GM12872 (cell line): ENCODE data around the gene ZBTB25.

Source experiments
- CTCF ChIP-seq: IDR thresholded peaks from 3 replicates; pipeline ENCODE4 v1.5.1; 2011; ENCODE audit warnings: low read depth, mild to moderate bottlenecking, low read length, moderate library complexity; ENCODE audit not compliant: insufficient read depth

The ZBTB25 gene

GRCh38 chr14:64491637-64492036, 12.0 kb downstream of the ZBTB25 start:
- TF ChIP-seq CTCF, result no peak

- TF ChIP-seq CTCF, result no peak
Observed at GRCh38 chr14:64488590-64489099, 15.0 kb downstream of the ZBTB25 start.

GRCh38 chr14:64478634-64479250, 24.9 kb downstream of the ZBTB25 start:
- 0 out of 3 replicates have a peak, but pooled peaks have one; percentile 21 for TF ChIP-seq CTCF

GRCh38 chr14:64476438-64476837, 27.2 kb downstream of the ZBTB25 start:
- no peak for TF ChIP-seq CTCF

GRCh38 chr14:64475585-64476273, 27.9 kb downstream of the ZBTB25 start:
- TF ChIP-seq CTCF, result no peak

- no peak for TF ChIP-seq CTCF
Observed at GRCh38 chr14:64474698-64475097, 28.9 kb downstream of the ZBTB25 start.

GRCh38 chr14:64474041-64474440, 29.6 kb downstream of the ZBTB25 start:
- TF ChIP-seq CTCF, result no peak
